Panc1 (cell line): ENCODE results near the gene ALOX5. TPM values are rescaled to one million over a fixed set of nuclear protein-coding genes. Genes with fewer than 3 reads are reported as not detected.
A peak's percentile ranks its signal among the peaks of the same experiment; 100 is the strongest.

Experiments used
- ATAC-seq: fragments of 200-7000 bp; cut with Tn5 transposase; 2 replicates; pipeline ENCODE4 v1.9.1; 2020; ENCODE audit warnings: mild to moderate bottlenecking, moderate library complexity
- BruUV-seq: library from RNA; stranded (reverse); fragments of 400-500 nt; replicated peaks from 2 replicates; lab custom pipeline; 2021; lab: Mats Ljungman, UMichigan
- CTCF ChIA-PET: fragments of 300-600 bp; sonication (Branson Sonifier 250); formaldehyde crosslinking; loops from one replicate; lab custom pipeline; 2022; ENCODE audit warnings: antibody characterized with exemption; lab: Charles Lee
- POLR2A ChIA-PET: fragments of 300-600 bp; sonication (Branson Sonifier 250); formaldehyde crosslinking; loops from one replicate; lab custom pipeline; 2022; ENCODE audit warnings: antibody characterized with exemption; lab: Charles Lee
- DNase-seq: peaks from one replicate; pipeline ENCODE4 v3.0.0-alpha.2; 2010; ENCODE audit warnings: low read depth, low spot score
- H3K27ac ChIP-seq: 2 replicates; pipeline ENCODE4 v1.5.1; 2011; ENCODE audit warnings: mild to moderate bottlenecking, low read length, inconsistent platforms
- H3K27me3 ChIP-seq: fragments of 200-500 bp; sonication (Bioruptor generic); 2 replicates; pipeline ENCODE4 v1.6.0; 2014; ENCODE audit warnings: low read length, inconsistent platforms; ENCODE audit not compliant: control insufficient read depth, insufficient read depth
- H3K36me3 ChIP-seq: fragments of 200-500 bp; sonication (Bioruptor generic); 2 replicates; pipeline ENCODE4 v1.5.1; 2014; ENCODE audit warnings: inconsistent platforms, mild to moderate bottlenecking, low read length, moderate library complexity; ENCODE audit not compliant: control insufficient read depth, insufficient read depth
- H3K4me1 ChIP-seq: 2 replicates; pipeline ENCODE4 v1.5.1; 2011; ENCODE audit warnings: inconsistent platforms, mild to moderate bottlenecking, low read length, moderate library complexity; ENCODE audit not compliant: control insufficient read depth, insufficient read depth
- H3K4me3 ChIP-seq, 2 experiments: 2 replicates each; pipeline ENCODE4 v1.5.1; 2011 to 2012; ENCODE audit warnings: low read depth in 2 of 2, low read length in 2 of 2, mild to moderate bottlenecking in 2 of 2, inconsistent platforms in 1 of 2, moderate library complexity in 1 of 2
- H3K9me3 ChIP-seq: fragments of 200-500 bp; sonication (Bioruptor generic); 2 replicates; pipeline ENCODE4 v1.5.1; 2014; ENCODE audit warnings: low read depth, mild to moderate bottlenecking, inconsistent platforms, low read length, moderate library complexity; ENCODE audit not compliant: control insufficient read depth, insufficient read depth
- POLR2AphosphoS5 ChIP-seq: IDR thresholded peaks from 2 replicates; pipeline ENCODE4 v1.6.1; 2012; ENCODE audit warnings: mild to moderate bottlenecking, low read depth, low read length, moderate library complexity
- SIN3A ChIP-seq: IDR thresholded peaks from 2 replicates; pipeline ENCODE4 v1.6.1; 2012; ENCODE audit warnings: low read depth, mild to moderate bottlenecking, low read length, moderate library complexity, borderline replicate concordance; ENCODE audit not compliant: insufficient read depth
- TCF7L2 ChIP-seq: IDR thresholded peaks from 2 replicates; pipeline ENCODE4 v1.6.1; 2011; ENCODE audit warnings: mild to moderate bottlenecking, low read depth, low read length, inconsistent platforms
- in situ Hi-C: cut with HindIII; loops from 2 replicates; pipeline ENCODE4 v1.10.0; 2016; ENCODE audit warnings: low sequenced_read_pairs, low pct_unique_long_range_greater_than_20kb
- intact Hi-C: fragments of 100-400 bp; cut with micrococcal nuclease; formaldehyde crosslinking; loops from one replicate; pipeline ENCODE4 v1.10.0; 2022; ENCODE audit not compliant: unreplicated experiment
- total RNA-seq: library from RNA; stranded (reverse); gene quantifications from one replicate; pipeline ENCODE4 v1.2.1, GENCODE V29; 2021; ENCODE audit not compliant: unreplicated experiment
- TF ChIP-seq, protein P1 (sequence below): fragments of 450-650 bp; IDR thresholded peaks from 2 replicates; pipeline ENCODE4 v1.5.1; 2017; ENCODE audit warnings: mild to moderate bottlenecking
- TF ChIP-seq, protein P2 (sequence below), 2 experiments: IDR thresholded peaks; 2 replicates each; pipeline ENCODE4 v1.6.1; 2011 to 2012; ENCODE audit warnings: low read depth in 2 of 2, control low read depth in 1 of 2, low read length in 1 of 2, mild to moderate bottlenecking in 1 of 2, moderate library complexity in 1 of 2; ENCODE audit not compliant: insufficient read depth in 1 of 2

Gene ALOX5
- total RNA-seq, 1 experiment from 2014 or later: 0.82 TPM

DNA sequence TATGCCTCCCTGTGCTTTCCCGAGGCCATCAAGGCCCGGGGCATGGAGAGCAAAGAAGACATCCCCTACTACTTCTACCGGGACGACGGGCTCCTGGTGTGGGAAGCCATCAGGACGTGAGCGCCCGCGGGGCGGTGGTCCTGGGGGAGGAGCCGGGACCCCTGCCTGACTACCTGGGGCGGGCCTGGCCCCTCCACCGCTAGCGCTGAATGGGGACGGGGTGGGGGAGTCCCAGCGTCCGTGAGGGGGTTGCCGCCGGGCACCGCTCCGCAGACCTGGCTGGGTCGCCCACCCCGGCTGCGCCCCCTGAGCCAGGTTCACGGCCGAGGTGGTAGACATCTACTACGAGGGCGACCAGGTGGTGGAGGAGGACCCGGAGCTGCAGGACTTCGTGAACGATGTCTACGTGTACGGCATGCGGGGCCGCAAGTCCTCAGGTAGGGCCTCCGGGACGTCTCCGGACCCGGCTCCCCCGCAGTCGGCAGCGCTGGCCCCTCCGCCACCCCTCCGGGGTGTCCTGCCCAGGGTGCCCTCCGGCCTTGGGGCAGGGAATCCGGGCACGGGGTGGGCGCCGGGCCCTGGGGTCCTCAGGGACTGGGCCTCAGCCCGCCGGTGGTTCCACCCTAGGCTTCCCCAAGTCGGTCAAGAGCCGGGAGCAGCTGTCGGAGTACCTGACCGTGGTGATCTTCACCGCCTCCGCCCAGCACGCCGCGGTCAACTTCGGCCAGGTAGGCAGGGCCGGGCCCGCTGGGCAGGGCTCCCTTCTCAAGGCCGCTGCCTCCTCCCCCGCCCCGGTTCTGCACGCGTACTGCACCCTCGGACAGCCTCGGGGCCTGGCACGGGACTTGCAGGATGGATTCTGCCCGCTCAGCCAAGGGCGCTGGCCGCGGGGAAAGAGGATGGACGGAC, 69.3 kb downstream of the ALOX5 start (continued):
- no peak for TF ChIP-seq POLR2AphosphoS5

DNA sequence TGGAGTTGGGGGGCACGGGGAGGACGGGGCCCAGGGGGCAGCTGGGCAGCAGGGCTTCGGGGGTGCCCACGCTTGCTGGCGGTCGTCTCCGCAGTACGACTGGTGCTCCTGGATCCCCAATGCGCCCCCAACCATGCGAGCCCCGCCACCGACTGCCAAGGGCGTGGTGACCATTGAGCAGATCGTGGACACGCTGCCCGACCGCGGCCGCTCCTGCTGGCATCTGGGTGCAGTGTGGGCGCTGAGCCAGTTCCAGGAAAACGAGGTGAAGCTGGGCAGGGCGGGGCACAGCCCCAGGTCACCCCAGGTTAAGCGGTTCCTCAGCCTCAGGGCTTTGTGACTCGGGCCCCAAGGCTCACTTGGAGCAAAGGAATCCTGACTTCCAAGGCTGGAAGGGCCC, 70.0 kb downstream of the ALOX5 start:
- Histone ChIP-seq H3K27me3 (no peaks in the 10 kb centered on the region), H3K4me1 (no peaks in the 10 kb centered on the region), H3K9me3 (no peaks in the 10 kb centered on the region), H3K36me3 (no peaks in the 10 kb centered on the region), H3K27ac (no peak overlapping the region), H3K4me3 (no peak overlapping the region)
- BruUV-seq: no TSS peak
- CTCF ChIA-PET: no interaction called here
- intact Hi-C loops (no loop called here), in situ Hi-C loops (no loop called here)
- ATAC-seq (no peak), DNase-seq (no peak)
- POLR2A ChIA-PET: no interaction called here
- TF ChIP-seq SIN3A (no peak), TCF7L2 (no peak), POLR2AphosphoS5 (no peak)
- TF ChIP-seq, protein P1, sequence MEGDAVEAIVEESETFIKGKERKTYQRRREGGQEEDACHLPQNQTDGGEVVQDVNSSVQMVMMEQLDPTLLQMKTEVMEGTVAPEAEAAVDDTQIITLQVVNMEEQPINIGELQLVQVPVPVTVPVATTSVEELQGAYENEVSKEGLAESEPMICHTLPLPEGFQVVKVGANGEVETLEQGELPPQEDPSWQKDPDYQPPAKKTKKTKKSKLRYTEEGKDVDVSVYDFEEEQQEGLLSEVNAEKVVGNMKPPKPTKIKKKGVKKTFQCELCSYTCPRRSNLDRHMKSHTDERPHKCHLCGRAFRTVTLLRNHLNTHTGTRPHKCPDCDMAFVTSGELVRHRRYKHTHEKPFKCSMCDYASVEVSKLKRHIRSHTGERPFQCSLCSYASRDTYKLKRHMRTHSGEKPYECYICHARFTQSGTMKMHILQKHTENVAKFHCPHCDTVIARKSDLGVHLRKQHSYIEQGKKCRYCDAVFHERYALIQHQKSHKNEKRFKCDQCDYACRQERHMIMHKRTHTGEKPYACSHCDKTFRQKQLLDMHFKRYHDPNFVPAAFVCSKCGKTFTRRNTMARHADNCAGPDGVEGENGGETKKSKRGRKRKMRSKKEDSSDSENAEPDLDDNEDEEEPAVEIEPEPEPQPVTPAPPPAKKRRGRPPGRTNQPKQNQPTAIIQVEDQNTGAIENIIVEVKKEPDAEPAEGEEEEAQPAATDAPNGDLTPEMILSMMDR: no peak
- TF ChIP-seq, protein P2, sequence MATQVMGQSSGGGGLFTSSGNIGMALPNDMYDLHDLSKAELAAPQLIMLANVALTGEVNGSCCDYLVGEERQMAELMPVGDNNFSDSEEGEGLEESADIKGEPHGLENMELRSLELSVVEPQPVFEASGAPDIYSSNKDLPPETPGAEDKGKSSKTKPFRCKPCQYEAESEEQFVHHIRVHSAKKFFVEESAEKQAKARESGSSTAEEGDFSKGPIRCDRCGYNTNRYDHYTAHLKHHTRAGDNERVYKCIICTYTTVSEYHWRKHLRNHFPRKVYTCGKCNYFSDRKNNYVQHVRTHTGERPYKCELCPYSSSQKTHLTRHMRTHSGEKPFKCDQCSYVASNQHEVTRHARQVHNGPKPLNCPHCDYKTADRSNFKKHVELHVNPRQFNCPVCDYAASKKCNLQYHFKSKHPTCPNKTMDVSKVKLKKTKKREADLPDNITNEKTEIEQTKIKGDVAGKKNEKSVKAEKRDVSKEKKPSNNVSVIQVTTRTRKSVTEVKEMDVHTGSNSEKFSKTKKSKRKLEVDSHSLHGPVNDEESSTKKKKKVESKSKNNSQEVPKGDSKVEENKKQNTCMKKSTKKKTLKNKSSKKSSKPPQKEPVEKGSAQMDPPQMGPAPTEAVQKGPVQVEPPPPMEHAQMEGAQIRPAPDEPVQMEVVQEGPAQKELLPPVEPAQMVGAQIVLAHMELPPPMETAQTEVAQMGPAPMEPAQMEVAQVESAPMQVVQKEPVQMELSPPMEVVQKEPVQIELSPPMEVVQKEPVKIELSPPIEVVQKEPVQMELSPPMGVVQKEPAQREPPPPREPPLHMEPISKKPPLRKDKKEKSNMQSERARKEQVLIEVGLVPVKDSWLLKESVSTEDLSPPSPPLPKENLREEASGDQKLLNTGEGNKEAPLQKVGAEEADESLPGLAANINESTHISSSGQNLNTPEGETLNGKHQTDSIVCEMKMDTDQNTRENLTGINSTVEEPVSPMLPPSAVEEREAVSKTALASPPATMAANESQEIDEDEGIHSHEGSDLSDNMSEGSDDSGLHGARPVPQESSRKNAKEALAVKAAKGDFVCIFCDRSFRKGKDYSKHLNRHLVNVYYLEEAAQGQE (IDR thresholded peaks at IDR 0.05; ENCODE audit: insufficient read depth in 1 of 2, low read depth in 2 of 2, low read length in 1 of 2): no peak

DNA sequence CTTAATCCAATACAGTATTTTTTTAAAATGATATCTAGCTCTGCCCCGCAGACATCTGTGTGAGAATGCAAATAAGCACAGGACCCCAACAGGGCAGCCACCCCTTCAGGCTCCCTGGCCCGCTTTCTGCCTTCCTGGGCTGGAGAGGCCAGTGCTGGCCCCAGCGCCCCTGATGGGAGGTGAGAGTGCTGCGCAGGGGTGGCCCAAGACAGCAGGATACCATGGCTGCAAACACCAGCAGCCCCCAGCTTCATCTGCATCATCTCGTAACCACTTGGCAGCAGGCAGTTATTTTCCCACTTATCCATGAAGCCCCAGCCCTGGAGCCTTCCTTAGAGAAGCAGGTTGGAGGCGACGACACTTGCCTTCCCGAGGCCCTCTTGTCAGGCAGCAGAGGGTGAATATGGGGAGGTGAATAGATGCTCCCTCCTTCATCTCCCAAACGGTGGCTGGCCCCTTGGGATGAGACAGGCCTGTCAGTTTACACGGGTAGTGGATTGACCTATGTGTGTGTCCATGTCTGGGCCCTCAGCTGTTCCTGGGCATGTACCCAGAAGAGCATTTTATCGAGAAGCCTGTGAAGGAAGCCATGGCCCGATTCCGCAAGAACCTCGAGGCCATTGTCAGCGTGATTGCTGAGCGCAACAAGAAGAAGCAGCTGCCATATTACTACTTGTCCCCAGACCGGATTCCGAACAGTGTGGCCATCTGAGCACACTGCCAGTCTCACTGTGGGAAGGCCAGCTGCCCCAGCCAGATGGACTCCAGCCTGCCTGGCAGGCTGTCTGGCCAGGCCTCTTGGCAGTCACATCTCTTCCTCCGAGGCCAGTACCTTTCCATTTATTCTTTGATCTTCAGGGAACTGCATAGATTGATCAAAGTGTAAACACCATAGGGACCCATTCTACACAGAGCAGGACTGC, 71.2 kb downstream of the ALOX5 start:
- ATAC-seq (no peak), DNase-seq (no peak)
- H3K4me1 ChIP-seq: no peaks in the 10 kb centered on the region
- in situ Hi-C loops: no loop called here
- TSS peak; percentile 46 for BruUV-seq
- ChIA-PET CTCF (no interaction called here), POLR2A (no interaction called here)
- TF ChIP-seq POLR2AphosphoS5 (no peak), SIN3A (no peak), TCF7L2 (no peak)
- TF ChIP-seq, protein P1: no peak
- TF ChIP-seq, protein P2 (IDR thresholded peaks at IDR 0.05; ENCODE audit: insufficient read depth in 1 of 2, low read depth in 2 of 2, low read length in 1 of 2): no peak
- H3K9me3 ChIP-seq: no peaks in the 10 kb centered on the region
- no peak overlapping the region for H3K27ac ChIP-seq
- intact Hi-C loops: no loop called here
- no peak overlapping the region for H3K4me3 ChIP-seq
- no peaks in the 10 kb centered on the region for H3K27me3 ChIP-seq
- H3K36me3 ChIP-seq: no peaks in the 10 kb centered on the region
